ENCODE results near the gene CCDC159. TPM values are rescaled to one million over a fixed set of nuclear protein-coding genes. Genes with fewer than 3 reads are reported as not detected.
"Not testable (repeated sequence)": the region's sequence is repeated elsewhere in the genome, so short reads cannot be mapped to it uniquely, and the experiment has no call there.

The CCDC159 gene, protein sequence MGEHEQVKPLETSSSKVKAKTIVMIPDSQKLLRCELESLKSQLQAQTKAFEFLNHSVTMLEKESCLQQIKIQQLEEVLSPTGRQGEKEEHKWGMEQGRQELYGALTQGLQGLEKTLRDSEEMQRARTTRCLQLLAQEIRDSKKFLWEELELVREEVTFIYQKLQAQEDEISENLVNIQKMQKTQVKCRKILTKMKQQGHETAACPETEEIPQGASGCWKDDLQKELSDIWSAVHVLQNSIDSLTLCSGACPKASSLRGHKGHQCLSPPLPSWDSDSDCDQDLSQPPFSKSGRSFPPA
- 2.9 and 14.8 TPM in 2 replicates for total RNA-seq (2014; rRNA removed; shearing (Covaris generic); ENCODE audit: low replicate concordance)

GRCh38 chr19:11346104-11346940 is at the start of gene CCDC159, which contains the start of gene TMEM205:
CCDC159 (plus strand) TSS chr19:11346519; CDS start chr19:11346607, 88 bp downstream.
TMEM205 (minus strand) TSS chr19:11346268; CDS start chr19:11345619, 649 bp downstream.
- H2AFZ ChIP-seq (ENCODE audit: low read length) = peak within 1 kb of the TSS; percentile 73
- H3K36me3 ChIP-seq (ENCODE audit: insufficient read depth, low read length) = peaks cover 4% of the 10 kb centered on the region; the same call in 1 of the 2 replicates
- peaks cover 6% of the 10 kb centered on the region; the same call in 1 of the 2 replicates for H3K9me3 ChIP-seq (ENCODE audit: low read length)
- no peaks in the 10 kb centered on the region for H3K27me3 ChIP-seq (ENCODE audit: low read length)
- 0 out of 2 replicates have a peak within 1 kb of the TSS, but pooled peaks have one; percentile 32 for H3K27ac ChIP-seq (ENCODE audit: low read length)
- peak within 1 kb of the TSS; percentile 82 for H3K4me3 ChIP-seq (ENCODE audit: low read length)
- peak within 1 kb of the TSS; percentile 88 for H3K9ac ChIP-seq (ENCODE audit: low read length)
- no peaks in the 10 kb centered on the region for H3K9me2 ChIP-seq (replicated peaks; ENCODE audit: insufficient read depth, low read length)
- H3K4me2 ChIP-seq (ENCODE audit: low read depth, low read length, poor library complexity, severe bottlenecking) = peak within 1 kb of the TSS; percentile 85
- H3K4me1 ChIP-seq (ENCODE audit: low read length) = peaks cover 17% of the 10 kb centered on the region
- DNase-seq = peak; percentile 100
- H4K20me1 ChIP-seq (ENCODE audit: insufficient read depth, low read depth, low read length) = no peaks in the 10 kb centered on the region
- H3K79me2 ChIP-seq (ENCODE audit: low read length) = peaks cover 10% of the 10 kb centered on the region

DNA sequence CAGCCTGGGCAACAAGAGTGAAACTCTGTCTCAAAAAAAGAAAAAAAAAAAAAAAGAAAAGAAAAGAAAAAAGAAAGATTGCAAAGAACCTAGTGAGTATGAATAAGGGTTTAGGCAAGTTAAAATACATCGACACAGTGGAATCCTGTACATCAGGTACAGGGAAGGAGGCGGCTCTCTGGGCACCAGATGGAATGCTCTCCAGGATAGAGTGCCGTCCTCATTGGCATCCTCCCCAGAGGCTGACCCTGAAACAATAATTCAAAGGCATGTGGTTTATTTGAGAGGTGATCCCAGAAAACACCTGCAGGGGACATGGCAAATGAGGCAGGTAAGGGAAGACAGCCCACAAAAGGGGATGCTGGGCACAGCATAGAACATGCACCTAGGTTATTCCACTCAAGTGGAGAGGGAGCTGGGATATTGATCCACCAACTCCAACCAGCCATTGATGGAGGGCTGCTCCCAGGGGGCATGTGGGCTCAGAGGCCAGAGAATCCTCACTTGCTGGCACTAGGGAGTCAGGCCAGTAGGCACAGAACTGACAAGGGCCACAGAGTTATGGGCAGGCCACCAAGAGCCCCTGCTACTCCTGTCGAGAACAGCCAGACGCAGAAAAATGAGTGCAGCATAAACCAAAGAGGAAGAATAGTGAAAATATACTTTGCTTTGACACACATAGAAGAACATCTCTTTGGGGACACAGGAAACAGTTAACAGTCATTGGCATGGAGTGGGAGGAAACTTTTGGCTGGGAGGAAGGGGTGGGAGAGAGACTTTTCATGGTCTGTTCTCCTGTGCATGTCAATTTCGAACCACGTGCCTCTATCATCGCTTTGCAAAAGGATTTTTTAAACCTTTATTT is 46.1 kb upstream of the CCDC159 start:
- no peak overlapping the region for H2AFZ ChIP-seq (ENCODE audit: low read length)
- no peaks in the 10 kb centered on the region for H3K4me1 ChIP-seq (ENCODE audit: low read length)
- no peak for DNase-seq
- H4K20me1 ChIP-seq (ENCODE audit: insufficient read depth, low read depth, low read length) = no peaks in the 10 kb centered on the region
- no peak overlapping the region for H3K9ac ChIP-seq (ENCODE audit: low read length)
- no peak overlapping the region for H3K27ac ChIP-seq (ENCODE audit: low read length)
- no peaks in the 10 kb centered on the region for H3K79me2 ChIP-seq (ENCODE audit: low read length)
- H3K9me3 ChIP-seq (ENCODE audit: low read length) = no peaks in the 10 kb centered on the region
- H3K36me3 ChIP-seq (ENCODE audit: insufficient read depth, low read length) = no peaks in the 10 kb centered on the region
- no peak overlapping the region for H3K4me3 ChIP-seq (ENCODE audit: low read length)
- no peaks in the 10 kb centered on the region for H3K27me3 ChIP-seq (ENCODE audit: low read length)
- H3K9me2 ChIP-seq (replicated peaks; ENCODE audit: insufficient read depth, low read length) = no peaks in the 10 kb centered on the region
- no peak overlapping the region for H3K4me2 ChIP-seq (ENCODE audit: low read depth, low read length, poor library complexity, severe bottlenecking)

GRCh38 chr19:11300811-11301120 is 45.6 kb upstream of the CCDC159 start:
- no peak for DNase-seq
- Histone ChIP-seq H3K9me3 (ENCODE audit: low read length) (no peaks in the 10 kb centered on the region), H3K36me3 (ENCODE audit: insufficient read depth, low read length) (no peaks in the 10 kb centered on the region), H3K9ac (ENCODE audit: low read length) (no peak overlapping the region), H4K20me1 (ENCODE audit: insufficient read depth, low read depth, low read length) (no peaks in the 10 kb centered on the region), H2AFZ (ENCODE audit: low read length) (no peak overlapping the region), H3K9me2 (replicated peaks; ENCODE audit: insufficient read depth, low read length) (no peaks in the 10 kb centered on the region), H3K4me1 (ENCODE audit: low read length) (no peaks in the 10 kb centered on the region), H3K4me3 (ENCODE audit: low read length) (no peak overlapping the region), H3K4me2 (ENCODE audit: low read depth, low read length, poor library complexity, severe bottlenecking) (no peak overlapping the region), H3K27me3 (ENCODE audit: low read length) (no peaks in the 10 kb centered on the region), H3K27ac (ENCODE audit: low read length) (no peak overlapping the region), H3K79me2 (ENCODE audit: low read length) (no peaks in the 10 kb centered on the region)

- H2AFZ ChIP-seq (ENCODE audit: low read length) = no peak overlapping the region
- H3K9ac ChIP-seq (ENCODE audit: low read length) = no peak overlapping the region
- no peaks in the 10 kb centered on the region for H3K36me3 ChIP-seq (ENCODE audit: insufficient read depth, low read length)
- H3K9me3 ChIP-seq (ENCODE audit: low read length) = no peaks in the 10 kb centered on the region
- H3K4me1 ChIP-seq (ENCODE audit: low read length) = no peaks in the 10 kb centered on the region
- no peak overlapping the region for H3K4me3 ChIP-seq (ENCODE audit: low read length)
- no peaks in the 10 kb centered on the region for H3K79me2 ChIP-seq (ENCODE audit: low read length)
- H3K9me2 ChIP-seq (replicated peaks; ENCODE audit: insufficient read depth, low read length) = no peaks in the 10 kb centered on the region
- DNase-seq = peak; percentile 23
- H3K4me2 ChIP-seq (ENCODE audit: low read depth, low read length, poor library complexity, severe bottlenecking) = no peak overlapping the region
- H3K27me3 ChIP-seq (ENCODE audit: low read length) = no peaks in the 10 kb centered on the region
- H3K27ac ChIP-seq (ENCODE audit: low read length) = no peak overlapping the region
- no peaks in the 10 kb centered on the region for H4K20me1 ChIP-seq (ENCODE audit: insufficient read depth, low read depth, low read length)
Observed at GRCh38 chr19:11304936-11305335, 41.4 kb upstream of the CCDC159 start.

DNA sequence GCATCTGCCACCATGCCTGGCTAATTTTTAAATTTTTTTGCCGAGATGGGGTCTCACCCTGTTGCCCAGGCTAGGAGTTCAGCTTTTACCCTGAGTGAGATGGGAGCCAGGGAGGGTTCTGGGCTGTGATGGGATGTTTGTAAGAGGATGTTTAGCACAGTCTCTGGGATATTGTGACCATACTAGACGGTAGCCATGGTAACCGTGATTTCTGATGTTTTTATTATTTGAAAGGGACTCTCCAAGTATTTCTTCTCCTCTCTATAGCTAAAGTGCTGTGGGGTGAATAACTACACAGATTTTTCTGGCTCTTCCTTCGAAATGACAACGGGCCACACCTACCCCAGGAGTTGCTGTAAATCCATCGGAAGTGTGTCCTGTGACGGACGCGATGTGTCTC is 40.0 kb upstream of the CCDC159 start:
- Histone ChIP-seq H3K4me1 (ENCODE audit: low read length) (no peaks in the 10 kb centered on the region), H4K20me1 (ENCODE audit: insufficient read depth, low read depth, low read length) (no peaks in the 10 kb centered on the region), H3K27ac (ENCODE audit: low read length) (no peak overlapping the region)

DNA sequence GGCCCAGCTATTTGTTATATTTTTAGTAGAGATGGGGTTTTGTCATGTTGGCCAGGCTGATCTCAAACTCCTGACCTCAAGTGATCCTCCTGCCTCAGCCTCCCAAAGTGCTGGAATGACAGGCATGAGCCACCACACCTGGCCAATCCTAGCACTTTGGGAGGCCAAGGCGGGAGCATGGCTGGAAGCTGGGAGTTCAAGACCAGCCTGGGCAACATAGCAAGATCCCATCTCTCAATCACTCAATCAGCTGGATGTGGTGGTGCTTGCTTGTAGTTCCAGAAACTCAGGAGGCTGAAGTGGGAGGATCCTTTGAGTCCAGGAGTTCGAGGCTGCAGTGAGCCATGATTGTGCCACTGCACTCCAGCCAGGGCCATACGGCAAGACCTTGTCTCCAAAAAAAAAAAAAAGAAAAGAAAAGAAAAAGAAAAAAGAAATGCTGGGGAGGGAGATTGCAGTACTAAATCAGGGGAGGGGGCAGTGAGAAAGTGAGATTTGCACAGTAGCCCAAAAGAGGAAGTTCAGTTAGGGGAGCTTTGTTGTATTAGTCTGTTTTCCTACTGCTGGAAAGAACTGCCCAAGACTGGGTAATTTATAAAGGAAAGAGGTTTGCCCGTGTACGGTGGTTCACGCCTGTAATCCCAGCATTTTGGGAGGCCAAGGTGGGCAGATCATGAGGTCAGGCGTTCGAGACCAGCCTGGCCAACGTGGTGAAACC is 25.9 kb upstream of the CCDC159 start:
- not testable (repeated sequence) for H4K20me1 ChIP-seq (ENCODE audit: insufficient read depth, low read depth, low read length); H3K36me3 ChIP-seq (ENCODE audit: insufficient read depth, low read length); H3K27me3 ChIP-seq (ENCODE audit: low read length); H3K9ac ChIP-seq (ENCODE audit: low read length); H3K4me1 ChIP-seq (ENCODE audit: low read length); H3K9me2 ChIP-seq (replicated peaks; ENCODE audit: insufficient read depth, low read length); H3K4me3 ChIP-seq (ENCODE audit: low read length); H3K9me3 ChIP-seq (ENCODE audit: low read length); H2AFZ ChIP-seq (ENCODE audit: low read length); H3K79me2 ChIP-seq (ENCODE audit: low read length); H3K27ac ChIP-seq (ENCODE audit: low read length); H3K4me2 ChIP-seq (ENCODE audit: low read depth, low read length, poor library complexity, severe bottlenecking)
- DNase-seq = peak; percentile 45

More for the DNA sequence above, 40.0 kb upstream of the CCDC159 start:
- Histone ChIP-seq H3K9ac (ENCODE audit: low read length) (no peak overlapping the region), H3K9me2 (replicated peaks; ENCODE audit: insufficient read depth, low read length) (no peaks in the 10 kb centered on the region), H2AFZ (ENCODE audit: low read length) (no peak overlapping the region), H3K4me2 (ENCODE audit: low read depth, low read length, poor library complexity, severe bottlenecking) (no peak overlapping the region), H3K4me3 (ENCODE audit: low read length) (no peak overlapping the region), H3K9me3 (ENCODE audit: low read length) (no peaks in the 10 kb centered on the region), H3K79me2 (ENCODE audit: low read length) (no peaks in the 10 kb centered on the region), H3K36me3 (ENCODE audit: insufficient read depth, low read length) (no peaks in the 10 kb centered on the region), H3K27me3 (ENCODE audit: low read length) (no peaks in the 10 kb centered on the region)
- peak; percentile 28 for DNase-seq

DNA sequence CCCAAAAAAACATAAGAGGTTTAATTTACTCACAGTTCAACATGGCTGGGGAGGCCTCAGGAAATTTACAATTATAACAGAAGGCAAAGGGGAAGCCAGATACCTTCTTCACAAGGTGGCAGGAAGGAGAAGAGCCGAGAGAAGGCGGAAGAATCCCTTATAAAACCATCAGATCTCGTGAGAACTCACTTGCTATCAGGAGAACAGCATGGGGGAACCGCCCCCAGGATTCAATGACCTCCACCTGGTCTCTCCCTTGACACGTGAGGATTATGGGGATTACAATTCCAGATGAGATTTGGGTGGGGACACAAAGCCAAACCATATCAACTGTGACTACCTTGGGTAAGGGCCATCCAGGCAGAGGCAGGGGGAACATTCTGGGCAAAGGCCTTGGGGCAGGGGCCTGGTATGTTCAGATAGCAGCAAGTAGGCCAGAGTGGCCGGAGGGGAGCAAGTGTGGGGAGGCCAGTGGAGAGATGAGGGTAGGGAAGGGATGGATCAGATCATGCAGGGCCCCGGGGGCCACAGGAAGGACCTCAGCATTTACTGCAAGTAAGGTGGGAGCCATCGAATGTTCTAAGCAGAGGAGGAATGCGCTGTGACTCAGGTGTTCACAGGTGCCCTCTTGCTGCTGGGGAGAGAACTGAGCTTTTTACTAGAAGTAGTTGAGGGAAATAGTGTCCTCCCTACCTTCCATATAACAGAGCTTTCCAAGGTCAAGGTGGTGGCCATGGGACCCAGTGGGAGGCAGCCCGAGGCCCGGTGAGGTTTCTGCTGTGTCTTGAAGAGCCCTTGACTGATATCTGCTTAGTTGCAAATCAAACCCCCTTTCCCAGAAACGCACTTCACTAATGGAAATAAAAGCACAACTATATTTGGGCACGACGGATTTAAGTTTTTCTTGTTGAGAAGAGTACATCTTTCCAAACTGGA is 24.9 kb upstream of the CCDC159 start:
- DNase-seq = peak; percentile 42
- Histone ChIP-seq H3K27ac (ENCODE audit: low read length) (no peak overlapping the region), H3K9me2 (replicated peaks; ENCODE audit: insufficient read depth, low read length) (no peaks in the 10 kb centered on the region), H3K4me2 (ENCODE audit: low read depth, low read length, poor library complexity, severe bottlenecking) (no peak overlapping the region), H3K4me1 (ENCODE audit: low read length) (no peaks in the 10 kb centered on the region), H2AFZ (ENCODE audit: low read length) (no peak overlapping the region), H4K20me1 (ENCODE audit: insufficient read depth, low read depth, low read length) (no peaks in the 10 kb centered on the region), H3K9me3 (ENCODE audit: low read length) (no peaks in the 10 kb centered on the region), H3K36me3 (ENCODE audit: insufficient read depth, low read length) (no peaks in the 10 kb centered on the region), H3K4me3 (ENCODE audit: low read length) (no peak overlapping the region), H3K79me2 (ENCODE audit: low read length) (no peaks in the 10 kb centered on the region), H3K9ac (ENCODE audit: low read length) (no peak overlapping the region), H3K27me3 (ENCODE audit: low read length) (no peaks in the 10 kb centered on the region)
